Activated CD8-positive, alpha-beta T cell treated with anti-CD3 and anti-CD28 coated beads, Interleukin-2, amount 10 ng/mL, durations not matched to agents 7 days and 5 days (primary cell): ENCODE results near the gene EXOSC2. TPM values are rescaled to one million over a fixed set of nuclear protein-coding genes. Genes with fewer than 3 reads are reported as not detected.

Experiments used
- ATAC-seq: fragments of 150-1000 bp; cut with Tn5 transposase; one replicate; pipeline ENCODE4 v1.10.0; 2021; ENCODE audit warnings: moderate library complexity
- CTCF ChIA-PET: fragments of 350-600 bp; sonication (Branson Sonifier 250); formaldehyde crosslinking; loops from one replicate; lab custom pipeline; 2021; ENCODE audit warnings: antibody characterized with exemption; lab: Charles Lee
- POLR2A ChIA-PET: fragments of 350-600 bp; sonication (Branson Sonifier 250); formaldehyde crosslinking; loops from one replicate; lab custom pipeline; 2021; ENCODE audit warnings: antibody characterized with exemption; lab: Charles Lee
- DNase-seq: peaks from one replicate; pipeline ENCODE4 v3.0.0-alpha.2; 2020
- H3K27ac Mint-ChIP-seq: one replicate; pipeline ENCODE4 v1.8.0; 2021; ENCODE audit warnings: mild to moderate bottlenecking, mixed read lengths
- H3K27me3 Mint-ChIP-seq: one replicate; pipeline ENCODE4 v1.8.0; 2021; ENCODE audit warnings: low read depth, mixed read lengths
- H3K36me3 Mint-ChIP-seq: one replicate; pipeline ENCODE4 v1.8.0; 2021; ENCODE audit warnings: low read depth, mixed read lengths
- H3K4me1 Mint-ChIP-seq: one replicate; pipeline ENCODE4 v1.8.0; 2021; ENCODE audit warnings: low read depth, mixed read lengths
- H3K4me3 Mint-ChIP-seq: one replicate; pipeline ENCODE4 v1.8.0; 2021; ENCODE audit warnings: mild to moderate bottlenecking, mixed read lengths
- H3K9me3 Mint-ChIP-seq: one replicate; pipeline ENCODE4 v1.8.0; 2022; ENCODE audit warnings: mixed read lengths; ENCODE audit not compliant: insufficient read depth
- total RNA-seq, 2 experiments: library from RNA; stranded (reverse); gene quantifications; one replicate each; pipeline ENCODE4 v1.2.3, GENCODE V29; 2021

Gene EXOSC2
- total RNA-seq, 2 experiments from 2014 or later, result 59.6 to 61.6 TPM

DNA sequence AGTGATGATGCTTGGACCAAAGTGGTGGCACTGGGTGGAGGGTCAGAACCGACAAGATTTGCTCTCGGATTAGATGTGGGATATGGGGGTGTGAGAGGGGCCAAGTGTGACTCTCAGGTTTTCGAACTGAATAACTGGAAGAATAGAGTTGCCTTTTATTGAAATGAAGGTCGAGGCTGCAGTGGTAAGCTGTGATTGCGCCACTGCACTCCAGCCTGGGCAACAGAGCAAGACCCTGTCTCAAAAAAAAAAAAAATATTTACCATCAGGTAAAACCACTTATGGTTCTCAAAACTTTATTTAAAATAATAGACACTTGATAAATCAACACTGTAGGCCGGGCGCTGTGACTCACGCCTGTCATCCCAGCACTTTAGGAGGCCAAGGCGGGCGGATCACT, 27.2 kb downstream of the EXOSC2 start:
- ChIA-PET CTCF (no interaction called here), POLR2A (no interaction called here)
- H3K27ac Mint-ChIP-seq, result no peak overlapping the region

DNA sequence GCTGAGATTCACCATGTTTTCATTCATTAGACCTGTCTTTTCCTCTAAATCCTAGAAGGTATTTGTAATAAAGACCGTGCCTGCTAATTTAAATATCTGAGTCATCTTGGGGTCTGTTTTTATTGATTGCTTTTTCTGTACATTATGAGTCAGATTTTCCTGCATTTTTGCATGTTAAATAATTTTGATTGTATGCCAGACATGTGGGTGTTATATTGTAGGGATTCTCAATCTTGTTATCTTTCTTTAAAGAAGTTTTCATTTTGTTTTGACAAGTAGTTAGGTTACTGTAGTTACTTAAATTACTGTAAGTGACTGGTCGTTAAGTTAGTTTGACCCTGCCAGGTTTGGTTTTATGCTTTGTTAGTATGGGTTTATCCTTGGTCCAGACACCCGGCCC, 35.1 kb downstream of the EXOSC2 start:
- Mint-ChIP-seq H3K9me3 (no peaks in the 10 kb centered on the region), H3K36me3 (peaks cover 4% of the 10 kb centered on the region), H3K4me1 (peaks cover 2% of the 10 kb centered on the region), H3K4me3 (no peak overlapping the region), H3K27ac (no peak overlapping the region), H3K27me3 (no peaks in the 10 kb centered on the region)
- ATAC-seq (no peak), DNase-seq (no peak)
- CTCF ChIA-PET, result interaction anchor here (2.9 kb wide), 1 partner anchor 28 kb away, joined by 10 read pairs; no protein-coding TSS in a partner anchor
- POLR2A ChIA-PET, result no interaction called here

More for the DNA sequence above, 27.2 kb downstream of the EXOSC2 start:
- no peaks in the 10 kb centered on the region for H3K9me3 Mint-ChIP-seq
- peaks cover 3% of the 10 kb centered on the region for H3K36me3 Mint-ChIP-seq
- H3K4me1 Mint-ChIP-seq, result peaks cover 10% of the 10 kb centered on the region
- no peaks in the 10 kb centered on the region for H3K27me3 Mint-ChIP-seq
- no peak for DNase-seq
- no peak overlapping the region for H3K4me3 Mint-ChIP-seq
- no peak for ATAC-seq

DNA sequence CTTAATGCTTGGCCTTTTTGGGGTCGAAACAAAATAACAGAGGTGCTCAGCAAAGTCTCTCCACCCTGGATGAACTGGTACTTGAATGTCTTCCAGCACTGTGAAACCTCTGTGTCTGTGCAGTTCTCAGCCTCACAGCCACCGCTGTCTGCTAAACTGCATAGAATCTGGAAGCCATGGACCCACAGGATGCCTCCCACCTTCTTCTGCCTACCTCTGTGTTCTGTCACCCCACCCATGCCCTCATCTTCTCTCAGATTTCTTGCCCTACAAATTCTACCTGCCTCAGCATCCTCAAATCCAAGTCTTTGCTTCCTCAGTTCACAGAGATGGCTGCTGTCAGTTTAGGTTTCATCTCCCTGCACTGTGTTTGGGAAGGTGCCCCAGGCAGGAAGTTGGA, 35.6 kb downstream of the EXOSC2 start:
- no peak for ATAC-seq
- CTCF ChIA-PET, result no interaction called here
- Mint-ChIP-seq H3K36me3 (peaks cover 4% of the 10 kb centered on the region), H3K27me3 (no peaks in the 10 kb centered on the region), H3K4me3 (no peak overlapping the region), H3K4me1 (peaks cover 2% of the 10 kb centered on the region), H3K27ac (no peak overlapping the region), H3K9me3 (no peaks in the 10 kb centered on the region)
- POLR2A ChIA-PET, result no interaction called here
- no peak for DNase-seq

DNA sequence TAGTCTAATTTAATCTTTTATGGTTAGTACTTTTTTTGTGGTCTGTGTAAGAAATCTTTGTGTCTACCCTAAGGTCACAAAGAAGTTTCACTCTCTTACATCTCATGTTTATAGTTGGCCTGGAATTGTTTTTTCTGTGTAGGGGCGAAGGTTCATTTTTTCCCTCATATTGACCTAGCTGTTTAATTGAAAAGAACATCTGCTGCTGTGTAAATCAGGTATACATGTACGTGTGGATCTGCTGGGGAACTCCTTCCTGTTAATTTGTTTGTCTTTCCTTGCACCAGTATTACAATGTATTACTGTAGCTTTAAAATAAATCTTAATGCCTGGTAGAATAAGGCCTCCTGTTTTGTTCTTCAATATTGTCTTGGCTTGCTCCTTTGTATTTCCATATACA, 37.8 kb downstream of the EXOSC2 start:
- H3K4me3 Mint-ChIP-seq, result no peak overlapping the region
- no peak for DNase-seq
- peaks cover 2% of the 10 kb centered on the region for H3K4me1 Mint-ChIP-seq
- H3K27me3 Mint-ChIP-seq, result no peaks in the 10 kb centered on the region
- H3K36me3 Mint-ChIP-seq, result peaks cover 4% of the 10 kb centered on the region
- ATAC-seq, result no peak
- no peak overlapping the region for H3K27ac Mint-ChIP-seq
- no peaks in the 10 kb centered on the region for H3K9me3 Mint-ChIP-seq
- POLR2A ChIA-PET, result no interaction called here
- CTCF ChIA-PET, result interaction anchor here (0.7 to 1.8 kb wide), 3 partner anchors 24 to 1329 kb away, joined by 3 to 5 read pairs (median 3); no protein-coding TSS in a partner anchor

DNA sequence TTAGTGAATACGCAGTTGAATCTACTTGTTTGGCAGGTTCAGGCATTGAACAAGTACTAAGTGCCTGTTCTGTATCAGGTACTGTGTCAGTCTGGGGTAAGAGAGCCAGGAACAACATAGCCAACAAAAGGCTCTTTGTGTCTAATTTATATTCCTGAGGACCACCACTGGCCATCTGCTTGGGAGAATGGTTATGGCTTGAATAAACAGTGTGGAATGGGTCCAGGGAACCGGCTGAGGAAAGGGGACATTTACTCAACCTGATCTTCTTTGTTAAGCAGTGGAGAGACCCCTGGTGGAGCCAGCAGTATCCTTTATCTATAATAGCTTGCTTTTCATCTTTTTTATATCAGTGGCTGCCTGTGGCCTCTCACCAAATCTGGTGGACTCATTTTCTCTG, 38.6 kb downstream of the EXOSC2 start:
- DNase-seq (no peak), ATAC-seq (no peak)
- Mint-ChIP-seq H3K4me3 (no peak overlapping the region), H3K36me3 (peaks cover 4% of the 10 kb centered on the region), H3K4me1 (peaks cover 2% of the 10 kb centered on the region), H3K27ac (no peak overlapping the region), H3K27me3 (no peaks in the 10 kb centered on the region), H3K9me3 (no peaks in the 10 kb centered on the region)
- ChIA-PET POLR2A (no interaction called here), CTCF (interaction anchor here (0.6 to 1.8 kb wide), 4 partner anchors 15 to 104 kb away, joined by 3 to 5 read pairs (median 3); no protein-coding TSS in a partner anchor)

DNA sequence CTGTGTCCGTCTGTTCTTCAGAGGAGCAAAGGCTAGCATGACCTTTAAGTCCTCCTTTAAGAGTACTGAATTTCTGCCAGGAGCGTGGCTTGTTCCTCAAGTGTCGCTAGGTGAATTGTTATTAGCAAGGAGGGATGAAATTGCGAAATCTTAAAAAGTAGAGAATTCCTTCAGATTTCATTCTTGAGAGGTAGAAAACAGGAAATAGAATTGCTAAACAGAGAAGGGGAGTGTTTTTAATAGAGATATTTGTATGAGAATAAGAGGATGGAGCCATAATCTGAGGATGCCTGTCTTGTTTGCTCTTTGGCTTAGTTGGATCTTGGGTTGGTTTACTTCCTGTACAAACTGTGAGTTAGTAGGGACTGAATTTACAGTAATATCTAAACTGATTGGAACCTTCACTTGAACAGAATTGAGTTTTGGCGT, 39.2 kb downstream of the EXOSC2 start:
- Mint-ChIP-seq H3K27me3 (no peaks in the 10 kb centered on the region), H3K27ac (no peak overlapping the region), H3K36me3 (peaks cover 4% of the 10 kb centered on the region), H3K4me1 (peaks cover 2% of the 10 kb centered on the region), H3K9me3 (no peaks in the 10 kb centered on the region), H3K4me3 (no peak overlapping the region)
- ChIA-PET POLR2A (no interaction called here), CTCF (interaction anchor here (0.6 to 1.8 kb wide), 4 partner anchors 16 to 104 kb away, joined by 3 to 5 read pairs (median 3); no protein-coding TSS in a partner anchor)
- ATAC-seq (no peak), DNase-seq (no peak)

DNA sequence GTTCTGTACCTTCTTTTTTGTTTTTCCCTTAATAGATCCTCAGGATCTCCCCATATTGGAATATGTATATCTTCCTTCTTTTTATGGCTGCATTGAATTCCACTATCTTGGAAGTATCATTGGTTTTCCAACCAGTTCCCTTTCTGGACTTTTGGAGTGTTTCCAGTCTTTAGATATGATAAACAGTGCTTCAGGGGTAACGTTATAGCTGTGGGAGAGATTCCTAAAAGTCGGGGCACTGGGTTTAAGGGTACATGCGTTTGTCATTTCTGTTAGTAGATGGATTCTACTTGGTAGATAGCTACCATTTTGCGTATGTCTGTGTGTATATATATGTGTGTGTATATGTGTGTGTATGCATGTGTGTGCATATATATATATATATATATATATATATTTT, 42.0 kb downstream of the EXOSC2 start:
- no peaks in the 10 kb centered on the region for H3K9me3 Mint-ChIP-seq
- ChIA-PET CTCF (no interaction called here), POLR2A (no interaction called here)
- DNase-seq (no peak), ATAC-seq (no peak)
- H3K4me3 Mint-ChIP-seq, result no peak overlapping the region
- H3K27ac Mint-ChIP-seq, result no peak overlapping the region
- H3K4me1 Mint-ChIP-seq, result no peaks in the 10 kb centered on the region
- H3K27me3 Mint-ChIP-seq, result no peaks in the 10 kb centered on the region
- no peaks in the 10 kb centered on the region for H3K36me3 Mint-ChIP-seq

DNA sequence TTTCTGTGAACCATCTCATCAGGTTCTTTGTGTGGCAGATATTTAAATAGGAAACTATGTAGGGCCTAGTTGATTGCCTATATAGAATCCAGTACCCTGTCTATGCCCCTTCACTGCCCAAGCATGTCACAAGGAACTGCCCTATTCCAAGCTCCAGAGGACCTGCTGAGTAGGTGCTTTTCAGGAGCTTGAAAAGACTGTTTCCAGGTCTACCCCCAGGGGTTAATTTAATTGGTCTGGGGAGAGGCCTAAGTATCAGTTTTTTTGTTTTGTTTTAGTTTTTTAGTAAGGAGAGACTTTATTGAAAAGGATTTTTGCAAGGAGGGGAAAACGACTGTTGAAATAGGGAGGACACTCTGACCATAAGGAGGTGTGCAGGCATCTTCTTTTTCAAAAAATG, 43.3 kb downstream of the EXOSC2 start:
- no peaks in the 10 kb centered on the region for H3K27me3 Mint-ChIP-seq
- POLR2A ChIA-PET, result no interaction called here
- H3K4me1 Mint-ChIP-seq, result peaks cover 4% of the 10 kb centered on the region
- no peaks in the 10 kb centered on the region for H3K9me3 Mint-ChIP-seq
- ATAC-seq (no peak), DNase-seq (no peak)
- no peak overlapping the region for H3K4me3 Mint-ChIP-seq
- no peaks in the 10 kb centered on the region for H3K36me3 Mint-ChIP-seq
- H3K27ac Mint-ChIP-seq, result no peak overlapping the region
- CTCF ChIA-PET, result no interaction called here

DNA sequence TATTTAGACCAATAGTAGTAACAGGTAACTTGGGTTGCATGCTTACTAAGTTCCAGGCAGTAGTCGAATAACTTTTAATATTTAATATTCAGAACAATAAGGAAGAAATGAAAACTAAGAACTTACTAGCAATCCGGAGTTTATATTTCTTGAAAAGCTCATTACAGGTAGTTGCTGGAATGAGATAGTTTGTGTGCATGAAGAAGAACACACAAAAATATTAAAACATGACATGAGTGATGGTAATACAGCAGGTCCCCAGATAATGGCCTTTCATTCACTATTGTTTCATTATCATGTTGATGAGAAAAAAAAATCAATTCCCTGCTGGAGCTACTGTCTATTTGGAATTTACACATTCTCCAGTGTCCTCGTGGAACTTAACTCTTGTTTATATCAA, 44.7 kb downstream of the EXOSC2 start:
- Mint-ChIP-seq H3K9me3 (no peaks in the 10 kb centered on the region), H3K4me3 (no peak overlapping the region), H3K27me3 (no peaks in the 10 kb centered on the region), H3K36me3 (no peaks in the 10 kb centered on the region), H3K4me1 (peaks cover 10% of the 10 kb centered on the region), H3K27ac (no peak overlapping the region)
- POLR2A ChIA-PET, result no interaction called here
- CTCF ChIA-PET, result interaction anchor here (0.8 to 1.3 kb wide), 2 partner anchors 32 to 308 kb away, joined by 3 read pairs; no protein-coding TSS in a partner anchor
- ATAC-seq (no peak), DNase-seq (no peak)

DNA sequence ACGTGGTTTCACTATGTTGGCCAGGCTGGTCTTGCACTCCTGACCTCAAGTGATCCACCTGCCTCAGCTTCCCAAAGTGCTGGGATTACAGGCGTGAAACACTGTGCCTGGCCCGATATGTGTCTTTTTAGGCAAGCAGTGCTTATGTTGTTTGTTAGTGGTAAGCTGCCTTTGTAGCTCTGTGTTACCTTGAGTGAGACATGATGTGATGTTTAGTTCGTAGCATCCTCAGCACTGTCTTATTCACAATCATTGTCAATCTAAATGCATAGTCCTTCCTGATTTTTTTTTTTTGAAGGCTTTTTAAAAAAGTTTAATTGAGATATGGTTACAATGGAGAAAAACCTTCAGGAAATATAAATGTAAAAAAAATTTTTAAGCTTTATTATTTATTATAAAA, 45.5 kb downstream of the EXOSC2 start:
- POLR2A ChIA-PET, result no interaction called here

DNA sequence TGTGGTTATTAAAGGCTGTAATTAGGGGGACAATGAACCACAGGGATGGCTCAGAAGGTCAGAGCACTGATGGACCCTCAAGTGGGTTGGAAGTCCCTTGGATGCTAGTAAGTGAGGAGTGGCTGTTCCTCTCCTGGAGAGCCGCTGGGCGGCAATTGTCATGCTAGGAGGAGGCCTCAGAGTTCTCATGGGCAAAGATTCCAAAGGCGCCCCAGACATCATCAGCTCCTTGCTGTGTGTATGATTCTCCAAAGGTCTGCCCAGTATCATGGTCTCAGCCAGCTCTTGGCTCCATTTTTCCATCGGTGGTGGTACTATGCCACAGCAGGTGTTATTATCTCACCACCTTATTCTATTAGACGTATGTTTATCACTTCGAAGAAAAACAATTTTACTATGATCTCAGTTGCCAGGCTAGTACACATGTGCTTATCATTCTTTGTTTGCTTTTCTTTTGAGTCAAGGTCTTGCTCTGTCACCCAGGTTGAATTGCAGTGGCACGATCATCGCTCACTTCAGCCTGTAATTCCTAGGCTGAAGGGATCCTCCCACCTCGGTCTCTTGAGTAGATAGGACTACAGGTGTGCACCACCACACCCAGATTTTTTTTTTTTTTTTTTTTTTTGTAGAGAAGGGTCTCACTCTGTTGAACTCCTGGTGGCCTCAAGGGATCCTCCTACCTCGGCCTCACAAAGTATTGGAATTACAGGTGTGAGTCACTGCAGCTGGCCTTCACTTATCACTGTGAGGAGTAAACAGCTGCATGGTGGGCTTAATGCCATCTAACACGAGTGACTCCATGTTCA, 46.8 kb downstream of the EXOSC2 start:
- peaks cover 10% of the 10 kb centered on the region for H3K4me1 Mint-ChIP-seq
- no peak for ATAC-seq
- no peak overlapping the region for H3K4me3 Mint-ChIP-seq
- no peaks in the 10 kb centered on the region for H3K36me3 Mint-ChIP-seq
- no peaks in the 10 kb centered on the region for H3K9me3 Mint-ChIP-seq
- CTCF ChIA-PET, result no interaction called here
- no peaks in the 10 kb centered on the region for H3K27me3 Mint-ChIP-seq
- POLR2A ChIA-PET, result no interaction called here
- DNase-seq, result no peak
- H3K27ac Mint-ChIP-seq, result no peak overlapping the region

More for the DNA sequence above, 45.5 kb downstream of the EXOSC2 start:
- DNase-seq (no peak), ATAC-seq (no peak)
- H3K27ac Mint-ChIP-seq, result no peak overlapping the region
- H3K27me3 Mint-ChIP-seq, result no peaks in the 10 kb centered on the region
- no peaks in the 10 kb centered on the region for H3K9me3 Mint-ChIP-seq
- H3K4me1 Mint-ChIP-seq, result peaks cover 10% of the 10 kb centered on the region
- no peak overlapping the region for H3K4me3 Mint-ChIP-seq
- CTCF ChIA-PET, result no interaction called here
- H3K36me3 Mint-ChIP-seq, result no peaks in the 10 kb centered on the region

DNA sequence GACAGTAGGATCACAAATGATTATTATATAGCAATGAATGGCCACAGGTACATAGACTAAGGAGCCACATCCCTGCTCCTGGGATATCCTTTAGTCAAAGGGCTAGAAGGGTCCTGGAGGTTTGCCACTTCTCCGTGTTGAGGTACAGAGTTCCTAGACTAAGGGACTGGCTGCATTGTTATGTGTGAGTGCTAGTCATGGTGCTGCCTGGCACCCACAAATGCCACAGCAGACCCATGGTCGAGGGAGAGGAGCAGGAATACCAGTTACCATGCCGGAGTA, 47.4 kb downstream of the EXOSC2 start:
- Mint-ChIP-seq H3K27me3 (no peaks in the 10 kb centered on the region), H3K36me3 (no peaks in the 10 kb centered on the region), H3K27ac (no peak overlapping the region), H3K9me3 (no peaks in the 10 kb centered on the region), H3K4me3 (no peak overlapping the region), H3K4me1 (peaks cover 10% of the 10 kb centered on the region)
- ATAC-seq (no peak), DNase-seq (no peak)
- ChIA-PET CTCF (no interaction called here), POLR2A (no interaction called here)
